Measurements from ENCODE around the gene ISG15.
"Not testable (repeated sequence)": the region's sequence is repeated elsewhere in the genome, so short reads cannot be mapped to it uniquely, and the experiment has no call there.

ISG15 gene

DNA sequence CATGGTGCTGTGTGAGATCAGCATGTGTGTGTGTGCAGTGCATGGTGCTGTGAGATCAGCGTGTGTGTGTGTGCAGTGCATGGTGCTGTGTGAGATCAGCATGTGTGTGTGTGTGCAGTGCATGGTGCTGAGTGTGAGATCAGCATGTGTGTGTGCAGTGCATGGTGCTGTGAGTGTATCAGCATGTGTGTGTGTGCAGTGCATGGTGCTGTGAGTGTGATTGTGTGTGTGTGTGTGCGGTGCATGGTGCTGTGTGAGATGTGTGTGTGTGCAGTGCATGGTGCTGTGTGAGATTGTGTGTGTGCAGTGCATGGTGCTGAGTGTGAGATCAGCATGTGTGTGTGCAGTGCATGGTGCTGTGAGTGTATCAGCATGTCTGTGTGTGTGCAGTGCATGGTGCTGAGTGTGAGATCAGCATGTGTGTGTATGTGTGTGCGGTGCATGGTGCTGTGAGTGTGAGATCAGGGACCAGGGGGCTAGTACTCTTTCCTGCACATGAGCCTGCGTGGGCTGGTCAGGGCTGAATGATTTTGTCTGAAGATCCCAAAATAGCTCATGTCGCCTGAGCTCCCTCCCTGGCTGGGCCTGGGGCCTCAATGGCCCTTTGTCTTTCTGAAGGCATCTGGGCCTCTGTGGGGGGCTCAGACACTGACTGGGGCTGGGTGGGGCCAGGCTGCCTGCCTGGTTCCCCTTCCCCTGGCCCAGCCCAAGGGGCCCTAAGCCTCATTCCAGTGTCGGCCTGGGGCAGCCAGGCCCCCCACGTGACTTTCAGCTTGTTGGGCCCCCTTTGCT lies 17.8 kb downstream of the ISG15 start:
- not testable (repeated sequence) for DNase-seq

DNA sequence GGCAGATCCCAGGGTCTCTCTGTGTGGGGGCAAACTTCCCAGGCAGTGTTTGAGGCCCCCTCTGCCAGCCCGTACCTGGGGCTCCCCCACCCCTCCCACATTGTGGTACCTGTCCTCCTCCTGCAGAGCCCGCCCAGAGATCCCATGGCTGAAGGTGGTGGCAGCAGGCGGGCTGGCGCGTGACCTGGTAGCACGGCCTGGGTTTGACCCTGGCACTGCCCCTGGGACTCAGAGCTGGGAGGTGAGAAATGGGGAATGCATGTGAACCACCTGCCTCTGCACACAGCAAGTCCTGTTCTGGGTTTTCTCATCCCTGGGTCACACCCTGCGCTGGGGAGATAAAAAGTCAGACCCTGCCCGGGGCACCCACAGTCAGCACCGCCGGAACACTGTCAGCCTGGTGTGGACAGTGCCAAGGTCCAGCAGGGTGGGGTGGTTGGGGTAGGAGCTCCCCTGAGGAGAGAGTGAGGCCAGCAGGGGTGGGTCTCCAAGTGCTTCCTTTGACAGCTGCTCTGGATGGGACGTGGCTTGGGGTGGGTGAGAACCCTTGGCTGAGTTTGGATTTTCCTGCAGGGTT lies 18.4 kb downstream of the ISG15 start:
- DNase-seq, result no peak

DNA sequence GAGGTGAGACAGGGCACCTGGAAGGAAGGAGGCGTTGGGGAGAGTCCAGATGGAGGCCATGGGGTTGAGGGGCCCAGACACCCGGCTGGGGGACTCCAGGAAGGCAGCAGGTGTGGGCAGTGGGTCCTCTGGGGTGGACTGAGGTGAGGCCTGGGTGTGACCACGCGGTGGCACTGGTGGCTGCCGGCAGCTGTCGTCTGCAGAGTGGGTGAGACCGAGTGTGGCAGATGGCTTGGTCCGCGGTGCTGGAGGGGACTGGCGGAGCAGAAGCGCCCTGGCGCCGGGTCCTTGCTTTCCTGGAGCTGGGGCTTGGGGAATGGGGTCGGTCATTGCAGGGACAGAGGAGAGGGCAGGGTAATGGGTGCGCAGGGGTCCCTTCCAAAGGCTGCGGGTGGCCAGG lies 19.1 kb downstream of the ISG15 start:
- no peak for DNase-seq

DNA sequence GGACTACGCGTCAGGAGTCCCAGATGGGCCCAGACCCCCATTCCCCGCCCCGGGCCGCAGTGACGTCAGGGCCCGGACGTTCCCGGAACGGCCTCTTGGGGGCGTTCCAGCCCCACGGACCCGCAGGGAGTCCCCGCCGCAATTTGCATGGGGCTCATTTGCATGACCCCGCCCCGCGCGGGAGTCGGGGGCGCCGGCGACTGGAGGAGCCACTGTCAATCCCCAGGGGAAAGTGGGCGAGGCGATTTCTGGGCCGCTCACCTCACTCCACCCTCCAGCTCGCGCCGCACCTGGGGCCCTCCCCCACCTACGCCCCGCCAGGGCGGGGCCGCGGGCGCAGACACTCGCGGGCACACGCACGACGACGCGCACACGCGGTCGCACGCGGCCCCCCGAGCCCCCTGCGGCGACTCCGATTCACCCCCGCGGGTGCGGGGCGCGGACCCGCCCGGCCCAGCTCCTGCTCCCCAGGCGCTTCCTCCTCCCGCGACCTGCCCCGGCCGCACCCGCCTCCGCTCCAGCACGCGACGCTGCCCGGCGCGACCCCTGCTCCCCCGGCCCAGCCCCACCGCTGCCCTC lies 19.8 kb downstream of the ISG15 start:
- DNase-seq, result peak; percentile 47 to 60

DNA sequence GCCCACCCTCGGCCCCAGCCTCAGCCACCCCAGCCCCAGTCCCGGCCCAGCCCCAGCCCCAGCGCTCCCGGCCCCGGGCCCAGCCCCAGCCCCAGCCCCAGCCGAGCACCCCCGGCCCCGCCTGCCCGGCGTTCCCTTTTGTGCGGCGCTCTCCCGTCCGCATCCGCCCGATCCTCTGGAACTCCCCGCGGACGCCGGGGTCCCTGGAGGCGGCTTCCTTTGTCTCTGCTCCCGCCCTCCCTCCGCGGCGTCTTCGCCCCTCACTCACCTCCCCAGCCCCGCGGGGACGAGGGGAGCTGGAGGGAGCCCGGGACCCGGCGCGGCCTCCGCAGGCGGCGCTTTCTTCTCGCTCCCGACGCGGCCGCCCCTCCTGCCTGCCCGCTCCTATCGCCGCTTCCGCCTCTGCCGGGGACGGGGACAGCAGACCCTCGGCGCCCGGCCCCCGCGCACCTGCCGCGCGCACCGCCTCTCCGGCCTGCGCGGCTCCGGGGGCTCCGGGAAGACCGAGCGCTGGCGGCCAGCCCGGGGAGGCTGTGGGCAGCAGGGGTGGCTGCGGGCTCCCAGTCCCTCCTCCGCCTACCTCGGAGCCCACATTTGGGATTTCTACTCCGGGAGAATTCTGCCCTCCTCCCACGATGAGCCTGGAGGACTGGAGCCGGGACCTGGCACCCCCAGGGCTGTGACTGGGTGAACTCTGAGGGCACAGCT lies 20.6 kb downstream of the ISG15 start:
- no peak for DNase-seq

DNA sequence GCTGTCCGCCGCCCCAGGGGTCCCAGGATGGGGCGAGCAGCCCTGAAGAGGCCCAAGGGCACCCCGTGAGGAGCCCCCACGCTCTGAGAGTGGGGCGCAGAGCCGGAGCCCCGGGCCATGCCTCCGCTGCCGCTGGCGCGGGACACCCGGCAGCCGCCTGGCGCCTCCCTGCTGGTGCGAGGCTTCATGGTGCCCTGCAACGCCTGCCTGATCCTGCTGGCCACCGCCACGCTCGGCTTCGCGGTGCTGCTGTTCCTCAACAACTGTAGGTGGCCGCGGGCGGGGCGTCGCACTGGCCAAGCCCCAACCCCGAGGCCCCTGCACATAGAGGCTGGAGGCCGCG lies 21.1 kb downstream of the ISG15 start:
- DNase-seq, result no peak

DNA sequence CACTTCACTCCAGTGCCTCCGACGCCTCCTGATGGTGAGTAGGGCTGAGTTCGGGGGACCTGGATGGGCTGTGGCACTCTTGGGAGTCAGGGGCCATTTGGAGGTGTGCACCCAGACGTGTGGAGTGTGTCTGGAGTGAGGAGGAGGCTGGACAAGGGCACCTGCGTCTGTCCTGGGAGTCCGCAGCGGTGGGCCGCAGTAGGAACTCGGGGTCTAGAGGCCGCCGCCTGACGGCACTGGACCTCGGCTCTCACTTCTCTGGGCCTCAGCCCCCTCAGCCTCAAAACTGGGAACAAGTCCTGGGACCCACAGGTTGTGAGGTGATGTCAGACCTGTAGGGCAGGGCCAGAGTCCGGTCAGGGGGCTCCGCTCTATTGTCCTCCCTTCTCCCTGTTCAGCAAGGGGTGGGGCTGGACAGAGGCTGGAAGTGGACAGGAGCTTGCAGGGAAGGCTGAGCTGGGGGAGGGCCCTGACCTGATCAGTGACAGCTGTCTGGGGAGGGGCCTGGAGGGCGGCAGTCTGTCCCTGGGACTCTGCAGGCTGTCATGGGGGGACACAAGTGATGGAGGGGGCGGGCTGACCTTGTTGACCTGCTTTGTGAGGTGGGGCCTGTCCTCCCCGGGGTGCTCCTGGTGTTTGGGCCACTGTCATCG lies 22.1 kb downstream of the ISG15 start:
- DNase-seq, result no peak

DNA sequence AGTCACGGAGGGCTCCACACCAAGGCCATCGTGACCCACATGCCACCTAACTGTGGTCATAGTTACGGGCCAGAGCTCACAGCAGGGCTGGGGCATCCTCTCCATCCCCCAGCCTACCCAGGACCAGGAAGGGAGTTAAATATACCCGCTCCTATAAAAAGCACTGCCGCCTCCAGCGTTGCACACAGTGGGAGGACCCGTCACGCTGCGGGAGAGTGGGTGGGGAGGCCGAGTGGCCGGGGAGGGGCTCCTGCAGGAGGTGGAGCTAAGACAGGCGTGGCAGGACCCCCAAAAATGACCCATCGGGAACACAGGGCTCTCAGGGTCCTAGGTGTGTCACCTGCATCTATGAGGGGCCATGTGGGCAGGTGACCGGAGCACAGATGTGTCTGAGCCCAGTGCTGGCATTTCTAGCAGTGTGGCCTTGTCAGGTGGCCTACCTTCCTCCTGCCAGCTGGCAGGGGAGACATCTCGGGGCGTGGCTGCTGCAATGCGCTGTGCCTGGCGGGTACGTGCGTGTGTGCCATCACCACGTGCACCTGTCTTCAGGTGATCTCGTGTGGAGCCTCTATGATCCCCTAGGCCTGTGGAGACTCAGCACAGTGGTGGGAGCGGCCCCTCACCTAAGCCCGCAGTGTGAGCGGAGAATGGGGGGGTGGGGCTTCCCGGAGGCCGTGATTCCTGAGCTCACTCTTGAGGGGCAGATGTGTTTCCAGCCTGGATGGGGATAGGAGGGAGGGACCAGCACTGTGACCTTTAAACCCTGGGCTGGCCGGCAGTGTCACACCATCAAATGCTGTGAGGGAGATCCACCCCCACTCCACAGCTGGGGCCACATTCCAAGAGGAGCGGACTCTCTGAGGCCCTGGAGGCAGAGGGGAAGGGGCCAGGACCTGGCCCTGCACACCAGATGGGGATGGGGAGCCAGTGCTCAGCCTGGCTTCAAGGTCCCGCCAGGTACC lies 24.4 kb downstream of the ISG15 start:
- DNase-seq, result no peak

DNA sequence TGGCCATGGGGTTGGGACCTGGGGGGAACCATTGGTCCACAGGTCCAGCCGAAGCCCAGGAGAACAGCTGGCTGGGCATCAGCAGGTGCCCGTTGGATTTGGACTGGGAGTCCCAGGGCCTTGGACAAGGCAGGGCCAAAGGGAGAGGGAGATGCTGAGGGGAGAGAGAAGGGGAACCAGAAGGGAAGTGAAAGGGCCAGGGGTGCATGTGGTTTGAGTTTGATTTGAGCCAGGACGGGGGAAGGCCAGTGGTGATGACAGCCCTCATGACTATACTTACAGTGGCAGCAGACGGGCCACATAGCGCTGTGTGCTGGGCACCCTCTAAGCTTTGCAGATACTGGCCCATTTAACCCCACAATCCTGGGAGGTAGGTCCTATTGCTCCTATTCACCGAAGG lies 25.4 kb downstream of the ISG15 start:
- peak; percentile 60 to 74 for DNase-seq

DNA sequence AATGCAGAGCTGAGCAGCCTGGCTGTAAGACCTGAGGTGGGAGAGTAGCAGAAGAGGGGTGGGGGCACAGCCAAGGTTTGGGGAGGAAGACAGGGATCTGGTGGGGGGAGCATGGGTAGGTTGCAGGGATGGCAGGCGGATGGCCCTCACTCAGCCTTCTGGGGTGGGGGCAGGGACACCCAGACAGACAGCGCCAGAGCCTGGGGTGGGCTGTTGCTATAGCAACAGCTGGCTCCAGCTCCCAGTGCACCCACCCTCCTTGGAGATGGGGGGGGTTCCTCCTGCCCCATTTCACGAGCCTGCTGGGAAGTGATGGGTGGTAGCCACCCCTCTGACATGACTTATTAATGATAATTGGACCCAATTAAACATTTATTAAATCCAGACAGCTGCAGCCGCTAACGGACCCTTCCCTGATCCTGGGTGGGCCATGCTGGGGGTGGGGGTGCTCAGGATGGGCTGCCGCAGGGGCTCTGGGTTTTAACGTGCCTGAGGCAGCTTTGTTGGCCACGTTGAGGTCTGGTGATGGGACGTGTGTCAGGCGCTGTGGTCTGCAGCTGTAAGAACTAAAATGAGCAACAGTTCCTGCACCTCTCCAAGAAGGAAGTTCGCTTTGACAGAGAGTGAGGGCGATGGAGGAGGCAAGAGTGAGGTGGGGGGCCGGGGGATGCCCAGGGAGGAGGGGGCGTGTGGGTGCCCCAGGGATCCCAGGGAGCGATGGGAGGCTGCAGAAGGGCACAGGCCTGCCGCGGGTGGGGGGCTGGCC lies 26.0 kb downstream of the ISG15 start:
- DNase-seq, result peak; percentile 46 to 56

DNA sequence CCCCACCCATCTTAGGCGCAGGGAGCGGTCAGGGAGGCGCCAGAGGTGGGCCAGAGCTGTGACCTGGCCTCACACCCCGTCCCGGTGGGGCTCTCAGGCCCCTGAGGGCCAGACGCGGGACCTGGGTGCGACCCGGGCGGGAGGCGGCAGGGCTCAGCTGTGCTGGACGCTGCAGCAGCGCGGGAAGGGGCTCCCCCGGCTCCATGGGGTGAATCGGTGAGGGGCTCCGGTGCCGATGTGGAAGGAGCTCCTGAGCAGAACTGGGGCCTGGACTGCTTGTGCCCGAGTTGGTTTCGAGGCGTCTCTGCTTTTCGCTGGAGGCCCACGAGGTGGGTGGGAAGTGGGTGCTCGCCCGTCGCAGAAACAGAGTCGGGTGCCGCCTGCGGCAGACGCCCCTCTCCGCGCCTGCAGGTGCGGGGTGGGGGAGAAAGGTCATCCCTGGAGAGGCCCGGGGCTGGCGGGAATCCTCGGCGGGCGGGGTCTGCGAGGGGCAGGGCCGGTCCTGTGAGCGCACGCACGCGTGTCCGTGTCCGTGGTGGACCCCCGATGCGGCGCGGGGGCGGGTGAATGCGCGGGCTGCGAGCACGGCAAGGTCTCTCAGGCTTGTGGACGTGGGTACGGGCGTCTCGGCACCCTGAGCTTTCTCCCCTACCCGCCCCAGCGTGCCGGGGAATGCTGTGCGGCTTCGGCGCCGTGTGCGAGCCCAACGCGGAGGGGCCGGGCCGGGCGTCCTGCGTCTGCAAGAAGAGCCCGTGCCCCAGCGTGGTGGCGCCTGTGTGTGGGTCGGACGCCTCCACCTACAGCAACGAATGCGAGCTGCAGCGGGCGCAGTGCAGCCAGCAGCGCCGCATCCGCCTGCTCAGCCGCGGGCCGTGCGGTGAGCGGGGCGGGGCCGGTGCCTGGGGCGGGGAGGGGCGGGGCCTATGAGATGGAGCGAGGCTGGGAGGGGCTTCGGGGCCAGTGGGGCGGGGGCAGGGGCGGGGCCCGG lies 27.0 kb downstream of the ISG15 start:
- peak; percentile 39 to 41 for DNase-seq

DNA sequence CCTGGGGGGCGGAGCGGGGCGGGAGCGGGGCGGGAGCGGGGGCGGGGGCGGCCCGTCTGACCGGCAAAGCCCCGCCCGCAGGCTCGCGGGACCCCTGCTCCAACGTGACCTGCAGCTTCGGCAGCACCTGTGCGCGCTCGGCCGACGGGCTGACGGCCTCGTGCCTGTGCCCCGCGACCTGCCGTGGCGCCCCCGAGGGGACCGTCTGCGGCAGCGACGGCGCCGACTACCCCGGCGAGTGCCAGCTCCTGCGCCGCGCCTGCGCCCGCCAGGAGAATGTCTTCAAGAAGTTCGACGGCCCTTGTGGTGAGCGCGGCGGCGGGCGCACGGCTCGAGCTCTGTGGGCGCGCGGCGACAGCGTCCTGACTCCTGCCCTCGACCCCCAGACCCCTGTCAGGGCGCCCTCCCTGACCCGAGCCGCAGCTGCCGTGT lies 27.8 kb downstream of the ISG15 start:
- DNase-seq, result no peak

DNA sequence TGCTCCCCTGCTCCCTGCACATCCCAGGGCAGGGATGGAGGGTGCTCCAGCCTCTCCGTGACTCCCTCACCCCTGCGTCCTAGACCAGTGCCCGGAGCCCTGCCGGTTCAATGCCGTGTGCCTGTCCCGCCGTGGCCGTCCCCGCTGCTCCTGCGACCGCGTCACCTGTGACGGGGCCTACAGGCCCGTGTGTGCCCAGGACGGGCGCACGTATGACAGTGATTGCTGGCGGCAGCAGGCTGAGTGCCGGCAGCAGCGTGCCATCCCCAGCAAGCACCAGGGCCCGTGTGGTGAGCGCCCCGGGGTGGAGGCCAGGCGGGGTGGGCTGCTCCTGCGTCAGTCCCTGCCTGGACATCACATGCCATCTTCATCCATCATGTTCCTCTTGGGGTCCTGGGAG lies 28.6 kb downstream of the ISG15 start:
- no peak for DNase-seq

DNA sequence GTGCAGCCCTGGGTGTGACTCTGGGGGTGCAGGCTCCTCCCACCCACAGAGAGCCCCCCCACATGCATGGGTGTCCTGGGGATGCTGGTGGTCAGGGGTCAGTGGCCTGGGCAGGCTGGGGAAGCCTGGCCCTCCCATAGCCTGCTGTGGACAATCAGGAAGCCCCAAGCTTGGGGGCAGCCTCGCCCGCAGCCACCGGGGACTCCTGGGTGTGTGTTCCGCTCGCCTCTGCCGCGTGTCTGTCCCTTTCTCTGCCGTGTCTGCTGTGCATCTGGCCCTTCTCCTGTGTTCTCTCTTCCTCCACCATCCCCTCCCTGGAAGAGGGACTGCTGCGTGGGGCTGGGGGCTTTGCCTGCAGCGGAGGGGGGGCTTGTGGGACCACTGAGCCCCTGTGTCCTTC lies 29.5 kb downstream of the ISG15 start:
- no peak for DNase-seq

DNA sequence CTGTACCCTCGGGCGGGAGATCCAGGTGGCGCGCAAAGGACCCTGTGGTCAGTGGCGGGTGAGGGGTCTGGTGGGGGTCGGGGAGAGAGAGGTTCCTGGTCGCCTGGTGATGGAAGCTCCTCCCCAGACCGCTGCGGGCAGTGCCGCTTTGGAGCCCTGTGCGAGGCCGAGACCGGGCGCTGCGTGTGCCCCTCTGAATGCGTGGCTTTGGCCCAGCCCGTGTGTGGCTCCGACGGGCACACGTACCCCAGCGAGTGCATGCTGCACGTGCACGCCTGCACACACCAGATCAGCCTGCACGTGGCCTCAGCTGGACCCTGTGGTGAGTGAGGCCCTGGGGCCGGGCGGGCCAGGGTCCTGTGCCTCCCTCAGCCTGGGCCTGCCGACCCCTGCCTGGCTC lies 30.1 kb downstream of the ISG15 start:
- no peak for DNase-seq

DNA sequence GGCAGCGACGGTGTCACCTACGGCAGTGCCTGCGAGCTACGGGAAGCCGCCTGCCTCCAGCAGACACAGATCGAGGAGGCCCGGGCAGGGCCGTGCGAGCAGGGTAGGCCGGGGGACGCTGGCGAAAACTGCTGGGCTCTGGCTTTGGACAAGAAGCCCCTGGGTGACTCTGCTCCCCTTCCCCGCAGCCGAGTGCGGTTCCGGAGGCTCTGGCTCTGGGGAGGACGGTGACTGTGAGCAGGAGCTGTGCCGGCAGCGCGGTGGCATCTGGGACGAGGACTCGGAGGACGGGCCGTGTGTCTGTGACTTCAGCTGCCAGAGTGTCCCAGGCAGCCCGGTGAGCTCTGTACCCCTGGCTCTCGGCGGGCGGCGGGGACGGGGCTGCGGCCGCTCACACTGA lies 30.6 kb downstream of the ISG15 start:
- DNase-seq, result no peak

DNA sequence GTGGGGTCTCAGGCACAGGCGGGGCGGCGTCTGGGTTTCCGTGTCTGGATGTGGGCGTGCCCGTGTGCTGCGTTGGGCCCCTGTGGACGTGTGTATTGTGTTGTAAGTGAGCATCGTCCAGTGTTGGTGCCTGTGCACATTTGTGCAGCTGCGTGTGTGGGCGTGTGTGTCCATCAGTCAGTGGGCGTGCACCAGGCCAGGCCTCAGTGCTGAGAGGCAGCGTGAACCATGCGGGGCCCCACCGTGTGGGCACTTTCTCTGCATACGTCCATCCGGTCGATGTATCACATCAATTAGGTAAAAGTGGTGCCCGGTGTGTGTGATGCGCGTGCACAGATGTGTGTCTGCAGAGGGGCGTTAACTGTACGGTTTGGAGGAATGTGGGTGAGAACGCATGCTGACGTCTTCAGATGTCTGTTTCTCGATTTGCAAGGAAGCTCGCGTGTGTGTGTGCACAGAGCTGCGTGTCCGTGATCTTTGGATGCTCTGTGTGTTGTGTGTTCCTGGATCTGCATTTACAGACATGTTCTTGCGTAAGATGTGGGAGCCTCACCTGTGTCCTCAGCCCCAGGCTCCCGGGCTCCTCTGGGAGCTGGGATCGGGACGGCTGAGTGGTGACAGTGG lies 31.3 kb downstream of the ISG15 start:
- no peak for DNase-seq

DNA sequence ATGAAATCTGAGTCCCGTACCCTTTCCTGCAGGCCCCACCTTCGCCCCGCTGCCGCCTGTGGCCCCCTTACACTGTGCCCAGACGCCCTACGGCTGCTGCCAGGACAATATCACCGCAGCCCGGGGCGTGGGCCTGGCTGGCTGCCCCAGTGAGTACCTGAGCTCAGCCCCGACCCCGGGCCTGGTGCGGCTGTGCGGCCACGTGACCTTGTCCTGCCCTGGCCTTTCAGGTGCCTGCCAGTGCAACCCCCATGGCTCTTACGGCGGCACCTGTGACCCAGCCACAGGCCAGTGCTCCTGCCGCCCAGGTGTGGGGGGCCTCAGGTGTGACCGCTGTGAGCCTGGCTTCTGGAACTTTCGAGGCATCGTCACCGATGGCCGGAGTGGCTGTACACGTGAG lies 31.8 kb downstream of the ISG15 start:
- DNase-seq, result no peak

DNA sequence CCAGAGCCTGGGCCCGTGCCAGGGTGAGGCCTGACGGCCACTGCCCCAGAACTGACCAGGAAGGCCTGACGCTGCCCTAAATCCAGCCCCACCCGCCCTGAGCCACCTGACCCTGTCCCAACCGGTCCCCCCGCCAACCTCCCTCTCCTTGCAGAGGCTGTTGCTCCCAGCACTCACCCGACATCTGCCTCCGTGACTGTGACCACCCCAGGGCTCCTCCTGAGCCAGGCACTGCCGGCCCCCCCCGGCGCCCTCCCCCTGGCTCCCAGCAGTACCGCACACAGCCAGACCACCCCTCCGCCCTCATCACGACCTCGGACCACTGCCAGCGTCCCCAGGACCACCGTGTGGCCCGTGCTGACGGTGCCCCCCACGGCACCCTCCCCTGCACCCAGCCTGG lies 32.9 kb downstream of the ISG15 start:
- DNase-seq, result no peak

DNA sequence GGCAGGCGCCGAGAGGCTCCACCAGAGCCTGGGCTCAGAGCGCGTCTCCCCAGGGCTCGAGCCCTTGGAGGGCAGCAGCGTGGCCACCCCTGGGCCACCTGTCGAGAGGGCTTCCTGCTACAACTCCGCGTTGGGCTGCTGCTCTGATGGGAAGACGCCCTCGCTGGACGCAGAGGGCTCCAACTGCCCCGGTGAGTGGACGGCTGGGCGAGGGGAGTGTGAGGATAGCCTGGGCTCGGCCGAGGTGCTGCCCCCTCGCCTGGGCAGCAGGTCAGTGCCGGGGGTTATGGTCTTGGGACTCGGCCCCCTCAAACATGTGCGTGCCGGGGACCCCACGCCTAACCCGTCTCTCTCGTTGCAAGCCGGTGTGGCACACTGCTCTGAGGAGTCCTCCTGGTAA lies 33.5 kb downstream of the ISG15 start:
- DNase-seq, result no peak

All from AML-193 (cell line).